Fibroblast of lung (primary cell): ENCODE measurements around the gene RAB9A. TPM values are rescaled to one million over a fixed set of nuclear protein-coding genes. Genes with fewer than 3 reads are reported as not detected.

Experiments
- DNase-seq, 2 donors: peaks; one replicate each; pipeline versions ENCODE4 v3.0.0 to v3.0.0-alpha.2; 2010; ENCODE audit warnings: low read depth in 2 of 2
- H2AFZ ChIP-seq: 2 replicates; pipeline ENCODE4 v1.5.1; 2012; ENCODE audit warnings: low read length, control low read depth, inconsistent platforms
- H3K27ac ChIP-seq: 2 replicates; pipeline ENCODE4 v1.5.1; 2011; ENCODE audit warnings: low read length, control low read depth; ENCODE audit not compliant: insufficient read depth
- H3K27me3 ChIP-seq: 2 replicates; pipeline ENCODE4 v1.5.1; 2011; ENCODE audit warnings: mild to moderate bottlenecking, low read length; ENCODE audit not compliant: control insufficient read depth, insufficient read depth
- H3K36me3 ChIP-seq: 2 replicates; pipeline ENCODE4 v1.5.1; 2011; ENCODE audit warnings: low read length; ENCODE audit not compliant: control insufficient read depth, insufficient read depth
- H3K4me1 ChIP-seq: 2 replicates; pipeline ENCODE4 v1.5.1; 2011; ENCODE audit warnings: low read length; ENCODE audit not compliant: control insufficient read depth, insufficient read depth; ENCODE audit errors: extremely low read depth
- H3K4me2 ChIP-seq: 2 replicates; pipeline ENCODE4 v1.5.1; 2011; ENCODE audit warnings: low read length, control low read depth; ENCODE audit not compliant: insufficient read depth; ENCODE audit errors: extremely low read depth
- H3K4me3 ChIP-seq, 4 experiments: fragments of 200-600 bp in 1 of 4; sonication (generic) in 1 of 4; replicated peaks in 1 of 4; 2 replicates each; pipeline ENCODE4 v1.5.1; 2011 to 2016; ENCODE audit warnings: low read length in 4 of 4, low read depth in 3 of 4, mild to moderate bottlenecking in 3 of 4, control low read depth in 2 of 4, inconsistent platforms in 1 of 4, mixed read lengths in 1 of 4; ENCODE audit not compliant: insufficient read depth in 1 of 4; ENCODE audit errors: control extremely low read depth in 1 of 4
- H3K79me2 ChIP-seq: 2 replicates; pipeline ENCODE4 v1.5.1; 2012; ENCODE audit warnings: mild to moderate bottlenecking, low read length, inconsistent platforms; ENCODE audit not compliant: control insufficient read depth, insufficient read depth
- H3K9ac ChIP-seq: 2 replicates; pipeline ENCODE4 v1.5.1; 2011; ENCODE audit warnings: mild to moderate bottlenecking, low read length, control low read depth; ENCODE audit not compliant: insufficient read depth
- H3K9me3 ChIP-seq: 2 replicates; pipeline ENCODE4 v1.5.1; 2012; ENCODE audit warnings: low read depth, low read length; ENCODE audit not compliant: control insufficient read depth, insufficient read depth
- H4K20me1 ChIP-seq: 2 replicates; pipeline ENCODE4 v1.5.1; 2011; ENCODE audit warnings: low read length; ENCODE audit not compliant: control insufficient read depth, insufficient read depth; ENCODE audit errors: extremely low read depth
- CTCF ChIP-seq, 2 donors: IDR thresholded peaks in 1 of 2; conservative IDR thresholded peaks in 1 of 2; 1 replicate in 1 of 2; 2 replicates in 1 of 2; pipeline ENCODE4 v1.5.1; 2011 to 2012; ENCODE audit warnings: low read length in 2 of 2, control low read depth in 1 of 2, inconsistent platforms in 1 of 2, low read depth in 1 of 2, mild to moderate bottlenecking in 1 of 2
- EZH2 ChIP-seq: IDR thresholded peaks from 2 replicates; pipeline ENCODE4 v1.5.1; 2012; ENCODE audit warnings: low read length, control low read depth, mild to moderate bottlenecking; ENCODE audit errors: missing control alignments
- polyA plus RNA-seq, 2 donors: library from polyadenylated mRNA; depleted of rRNA in 1 of 2; stranded (reverse) in 1 of 2; unstranded in 1 of 2; fragments of >200 nt; gene quantifications; 2 replicates each; pipeline ENCODE4 v1.2.1, GENCODE V29; 2011 to 2012; ENCODE audit warnings: missing spikeins in 1 of 2
- total RNA-seq: library from RNA; depleted of rRNA; stranded (reverse); fragments of >200 nt; gene quantifications from 2 replicates; pipeline ENCODE4 v1.2.1, GENCODE V29; 2014

RAB9A gene
- total and polyA plus RNA-seq, 2 donors (not counting 1 experiment from before 2014, with no cell fraction given) = 40.3 to 44.2 TPM

- H3K27ac ChIP-seq = no peak overlapping the region
- no peak overlapping the region for H3K9ac ChIP-seq
- no peak overlapping the region for H3K4me3 ChIP-seq
- H3K4me2 ChIP-seq = no peak overlapping the region
- TF ChIP-seq EZH2 (no peak), CTCF (conservative IDR thresholded peaks at IDR 0.05 in 1 of 2, IDR thresholded peaks at IDR 0.05 in 1 of 2; ENCODE audit: low read depth in 1 of 2, low read length in 2 of 2) (no peak)
- DNase-seq = no peak
- no peaks in the 10 kb centered on the region for H3K27me3 ChIP-seq
- no peaks in the 10 kb centered on the region for H3K36me3 ChIP-seq
- H3K9me3 ChIP-seq = no peaks in the 10 kb centered on the region
- H3K4me1 ChIP-seq = peaks cover 2% of the 10 kb centered on the region
- no peak overlapping the region for H2AFZ ChIP-seq
- no peaks in the 10 kb centered on the region for H4K20me1 ChIP-seq
- H3K79me2 ChIP-seq = peaks cover 25% of the 10 kb centered on the region
Measured at GRCh38 chrX:13702111-13702789, 13.3 kb downstream of the RAB9A start.

GRCh38 chrX:13703135-13703534, 14.2 kb downstream of the RAB9A start:
- DNase-seq = no peak
- H3K9ac ChIP-seq = no peak overlapping the region
- no peak overlapping the region for H3K4me2 ChIP-seq
- no peak for TF ChIP-seq CTCF (conservative IDR thresholded peaks at IDR 0.05 in 1 of 2, IDR thresholded peaks at IDR 0.05 in 1 of 2; ENCODE audit: low read depth in 1 of 2, low read length in 2 of 2)
- TF ChIP-seq EZH2 = no peak
- H3K36me3 ChIP-seq = no peaks in the 10 kb centered on the region
- no peak overlapping the region for H3K27ac ChIP-seq
- no peak overlapping the region for H2AFZ ChIP-seq
- no peaks in the 10 kb centered on the region for H3K27me3 ChIP-seq
- peaks cover 25% of the 10 kb centered on the region for H3K79me2 ChIP-seq
- H3K9me3 ChIP-seq = no peaks in the 10 kb centered on the region
- H3K4me3 ChIP-seq = no peak overlapping the region
- no peaks in the 10 kb centered on the region for H4K20me1 ChIP-seq
- peaks cover 2% of the 10 kb centered on the region for H3K4me1 ChIP-seq

DNA sequence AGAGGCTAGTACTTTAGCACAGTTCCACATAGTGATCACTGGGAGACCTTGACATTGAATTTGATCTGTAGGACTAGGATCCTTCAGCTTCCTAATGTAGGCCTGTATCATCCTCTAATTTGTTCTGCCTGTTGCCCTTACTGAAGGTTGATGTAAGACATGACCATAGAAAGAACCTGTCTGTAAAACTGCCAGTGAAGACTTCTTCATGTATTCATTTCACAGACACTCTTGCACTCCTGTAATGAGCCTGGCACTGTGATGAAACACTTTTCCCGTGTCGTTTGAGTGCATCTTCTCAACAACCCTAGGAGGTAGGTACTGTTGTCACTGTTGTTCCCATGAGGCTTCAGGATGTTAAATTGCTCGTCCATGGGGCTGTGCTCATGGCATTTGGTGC, 14.7 kb downstream of the RAB9A start:
- Histone ChIP-seq H3K9me3 (no peaks in the 10 kb centered on the region), H3K79me2 (peaks cover 25% of the 10 kb centered on the region), H4K20me1 (no peaks in the 10 kb centered on the region), H3K4me1 (peaks cover 2% of the 10 kb centered on the region), H3K4me3 (no peak overlapping the region), H3K27me3 (no peaks in the 10 kb centered on the region), H3K9ac (no peak overlapping the region), H3K4me2 (no peak overlapping the region), H3K36me3 (no peaks in the 10 kb centered on the region), H3K27ac (no peak overlapping the region), H2AFZ (no peak overlapping the region)
- no peak for DNase-seq
- TF ChIP-seq EZH2 (no peak), CTCF (conservative IDR thresholded peaks at IDR 0.05 in 1 of 2, IDR thresholded peaks at IDR 0.05 in 1 of 2; ENCODE audit: low read depth in 1 of 2, low read length in 2 of 2) (no peak)
